Activated CD4-positive, CD25-positive, alpha-beta regulatory T cell treated with anti-CD3 and anti-CD28 coated beads, Interleukin-2, amount 50 U/mL, for 72 hours (primary cell): ENCODE data around the gene HAND1.

Experiments used
- DNase-seq: peaks from one replicate; pipeline ENCODE4 v3.0.0; 2021

The HAND1 gene

DNA sequence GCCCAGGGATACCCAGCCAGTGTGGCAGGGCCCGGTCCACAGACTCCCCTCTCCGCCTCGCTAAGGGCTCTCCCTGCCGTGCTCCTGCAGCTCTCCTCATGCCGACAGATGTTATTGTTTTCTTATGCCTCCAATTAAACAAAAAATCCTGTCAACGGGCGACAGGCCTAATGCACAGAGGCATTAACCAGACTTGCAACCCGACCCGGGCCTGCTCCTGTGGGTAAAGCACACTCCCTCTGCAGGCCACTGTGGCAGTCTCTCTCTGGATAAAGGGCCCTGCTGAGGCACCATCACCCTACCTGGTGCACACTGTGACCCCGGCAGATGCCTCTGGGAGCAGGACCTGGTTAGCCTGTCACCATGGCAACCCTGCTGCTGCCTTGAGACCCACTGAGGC, 27.5 kb upstream of the HAND1 start:
- DNase-seq: no peak

DNA sequence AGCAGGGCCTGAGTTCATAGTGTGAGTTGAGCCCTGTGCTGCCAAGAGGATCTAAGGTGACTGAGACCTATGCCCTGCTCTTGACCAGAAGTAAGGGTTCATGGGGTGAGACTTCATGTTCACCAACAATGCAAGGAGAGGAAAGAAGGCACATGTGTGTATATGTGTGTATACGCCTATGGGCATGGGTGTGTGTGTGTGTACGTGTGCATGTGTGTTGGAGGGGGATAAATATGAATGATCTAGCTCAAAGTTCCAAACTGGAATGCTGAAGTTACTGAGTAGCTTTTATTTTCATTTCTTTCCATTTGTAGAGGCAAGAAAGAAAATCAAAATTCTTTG, 25.6 kb upstream of the HAND1 start:
- DNase-seq: no peak

DNA sequence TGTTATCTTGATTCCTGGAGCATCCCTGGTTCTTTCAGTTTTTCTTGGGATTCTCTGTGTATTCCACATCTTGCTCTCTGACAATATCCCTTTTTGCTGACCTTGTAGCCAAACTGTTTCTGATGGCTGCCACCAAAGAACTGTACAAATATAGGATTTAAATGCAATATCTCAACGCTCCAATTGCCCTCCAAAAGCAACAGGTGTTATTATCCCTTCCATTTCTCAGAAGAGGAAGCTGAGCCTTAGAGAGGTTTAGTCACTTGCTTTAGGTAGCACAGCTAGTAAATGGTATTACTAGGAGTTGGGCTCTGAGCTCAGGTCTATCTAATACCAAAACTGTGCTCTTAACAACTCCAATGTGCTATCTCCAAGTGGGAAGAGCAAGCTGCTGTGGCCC, 24.2 kb upstream of the HAND1 start:
- no peak for DNase-seq

DNA sequence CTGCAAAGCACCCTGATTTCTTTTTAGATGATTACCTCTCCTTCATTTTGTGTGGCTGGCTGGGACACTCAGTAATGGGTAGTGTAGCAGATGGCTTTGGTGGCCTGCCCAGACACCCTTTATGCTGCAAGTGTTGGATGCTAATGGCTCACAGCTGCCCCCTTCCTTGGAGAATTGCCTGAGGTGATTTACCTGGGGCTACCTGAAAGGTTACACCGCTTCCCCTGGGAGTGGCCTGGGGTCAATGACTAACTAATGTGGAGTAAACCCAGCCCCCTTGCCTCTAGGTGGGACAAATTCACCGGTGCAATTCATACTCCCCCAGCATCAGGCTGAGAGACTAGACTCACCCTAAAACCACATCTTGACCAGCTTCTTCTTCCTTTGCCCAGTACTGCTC, 23.5 kb upstream of the HAND1 start:
- DNase-seq: no peak

DNA sequence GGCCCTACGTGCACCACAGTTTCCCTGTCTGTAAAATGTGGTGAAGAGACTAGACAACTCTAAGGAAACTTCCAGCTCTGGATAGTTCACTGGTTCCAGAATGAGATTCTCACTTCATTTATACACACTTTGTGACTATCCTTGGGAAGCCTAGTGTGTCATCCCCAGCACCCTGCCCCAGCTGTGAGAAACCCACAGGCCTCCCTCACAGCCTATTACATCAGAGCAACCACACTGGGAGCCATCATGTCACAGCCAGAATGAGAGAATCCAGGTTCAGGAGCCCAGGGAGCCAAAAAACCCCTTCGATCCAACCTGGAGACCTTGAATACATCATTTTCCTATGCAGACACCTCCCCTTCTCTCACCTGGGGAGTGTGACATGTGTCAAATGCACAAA, 21.0 kb upstream of the HAND1 start:
- DNase-seq: no peak

DNA sequence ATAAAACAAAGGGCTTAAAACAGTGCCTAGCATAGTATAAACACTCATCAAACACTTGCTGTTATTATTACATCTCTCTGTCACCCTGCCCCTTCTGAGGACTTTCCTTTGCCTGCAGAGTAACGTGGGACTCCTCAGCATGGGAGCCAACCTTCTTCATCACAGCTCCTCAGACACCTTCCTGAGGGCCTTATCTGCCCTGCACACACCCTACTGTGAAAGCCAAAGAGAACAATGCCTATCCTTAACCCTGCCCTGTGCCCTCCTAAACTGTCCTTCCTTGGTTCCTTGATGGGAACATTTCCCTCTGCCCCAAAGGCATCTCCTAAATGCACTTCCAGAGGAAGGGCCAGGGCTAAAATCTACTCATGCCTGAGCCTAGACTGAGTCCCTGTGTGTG, 20.6 kb upstream of the HAND1 start:
- DNase-seq: no peak

DNA sequence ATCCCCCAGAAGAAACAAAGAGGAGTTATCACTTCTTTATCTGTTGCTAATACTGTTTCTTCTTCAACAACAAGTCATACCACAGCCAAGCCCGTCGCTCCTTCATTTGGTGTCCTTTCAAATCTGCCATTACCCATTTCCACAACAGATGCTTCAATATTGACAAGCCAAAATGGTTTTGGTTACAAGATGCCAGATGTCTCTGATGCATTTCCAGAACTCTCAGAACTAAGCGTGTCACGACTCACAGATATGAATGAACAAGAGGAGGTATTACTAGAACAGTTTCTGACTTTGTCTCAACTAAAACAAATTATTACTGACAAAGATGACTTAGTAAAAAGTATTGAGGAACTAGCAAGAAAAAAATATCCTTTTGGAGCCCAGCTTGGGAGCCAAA, 16.0 kb upstream of the HAND1 start:
- no peak for DNase-seq

DNA sequence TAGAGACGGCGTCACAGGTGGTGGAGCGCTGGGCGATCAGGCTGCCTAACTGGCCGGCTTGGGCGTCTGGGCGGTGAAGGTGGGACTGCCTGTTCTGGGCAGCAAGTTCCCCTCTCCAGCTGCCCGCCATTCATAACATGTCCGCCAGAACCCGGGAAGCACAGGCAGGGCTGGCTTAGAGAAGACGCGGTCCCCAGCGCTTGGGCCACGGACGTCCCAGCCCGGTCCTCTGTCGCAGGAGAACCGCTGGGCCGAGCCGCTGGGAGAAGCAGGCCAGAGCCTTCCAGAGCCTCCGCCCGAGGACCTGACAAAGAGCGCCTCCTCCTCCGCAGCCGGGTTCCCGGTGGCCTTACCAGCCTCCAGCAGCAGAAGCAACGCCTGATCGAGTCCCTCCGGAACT, 15.2 kb upstream of the HAND1 start:
- no peak for DNase-seq

DNA sequence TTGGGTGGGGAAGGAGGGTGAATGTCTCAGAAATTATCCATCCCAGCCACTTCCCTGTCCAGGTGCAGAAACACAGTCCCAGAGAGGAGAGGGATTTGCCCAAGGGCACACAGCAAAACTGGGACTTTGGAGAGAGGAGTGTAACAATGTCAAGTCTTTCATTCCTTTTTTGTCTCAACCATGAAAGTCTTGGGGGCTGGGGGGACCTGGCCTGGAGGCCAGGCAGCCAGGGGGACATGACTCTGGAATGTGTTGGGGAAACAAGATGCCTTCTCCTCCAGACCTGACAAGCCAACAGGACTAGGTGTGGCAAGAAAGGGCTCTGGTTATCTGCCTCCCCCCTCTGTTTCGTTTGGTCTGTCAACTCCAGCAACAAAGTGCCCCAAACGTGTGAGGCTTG, 13.9 kb upstream of the HAND1 start:
- no peak for DNase-seq

DNA sequence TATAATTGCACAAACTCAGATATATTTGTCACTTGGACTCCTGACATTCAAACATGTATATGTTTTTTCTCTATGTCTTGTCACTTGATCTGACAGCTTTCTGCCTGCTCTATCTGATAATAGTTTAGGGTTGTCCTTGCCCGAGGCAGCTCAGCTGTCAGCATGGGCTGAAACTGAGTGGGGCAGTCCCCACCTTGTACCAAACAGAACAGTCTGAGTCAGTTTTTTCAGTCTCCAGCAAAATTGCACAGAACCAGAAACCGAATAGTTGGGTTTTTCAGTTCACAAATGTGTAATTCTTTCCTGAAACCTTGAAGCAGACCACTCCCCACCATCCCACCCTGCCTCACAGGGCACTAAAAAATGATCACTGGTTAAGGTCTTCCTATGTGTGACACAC, 9.5 kb upstream of the HAND1 start:
- DNase-seq: no peak

DNA sequence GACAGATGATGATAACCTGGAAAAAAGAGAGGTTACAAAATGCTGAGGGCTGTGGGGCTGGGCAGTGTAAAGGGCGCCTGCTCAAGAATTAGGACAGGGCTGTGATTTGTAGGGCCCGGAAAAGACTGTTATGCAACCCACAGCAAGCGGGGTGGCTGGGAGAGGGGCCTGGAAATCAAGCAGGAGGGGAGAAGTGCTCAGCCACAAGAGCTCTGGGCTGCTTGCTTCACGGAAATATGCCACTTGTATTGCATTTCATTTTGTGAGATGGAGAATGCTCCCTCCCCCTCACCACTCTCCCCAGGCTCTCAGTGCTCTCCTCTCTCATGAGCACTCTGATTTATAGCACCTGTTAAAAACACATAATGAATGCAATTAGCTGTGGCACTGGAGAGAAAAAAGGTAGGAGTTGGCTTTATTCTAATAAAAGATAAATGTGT, 8.4 kb upstream of the HAND1 start:
- DNase-seq: no peak

DNA sequence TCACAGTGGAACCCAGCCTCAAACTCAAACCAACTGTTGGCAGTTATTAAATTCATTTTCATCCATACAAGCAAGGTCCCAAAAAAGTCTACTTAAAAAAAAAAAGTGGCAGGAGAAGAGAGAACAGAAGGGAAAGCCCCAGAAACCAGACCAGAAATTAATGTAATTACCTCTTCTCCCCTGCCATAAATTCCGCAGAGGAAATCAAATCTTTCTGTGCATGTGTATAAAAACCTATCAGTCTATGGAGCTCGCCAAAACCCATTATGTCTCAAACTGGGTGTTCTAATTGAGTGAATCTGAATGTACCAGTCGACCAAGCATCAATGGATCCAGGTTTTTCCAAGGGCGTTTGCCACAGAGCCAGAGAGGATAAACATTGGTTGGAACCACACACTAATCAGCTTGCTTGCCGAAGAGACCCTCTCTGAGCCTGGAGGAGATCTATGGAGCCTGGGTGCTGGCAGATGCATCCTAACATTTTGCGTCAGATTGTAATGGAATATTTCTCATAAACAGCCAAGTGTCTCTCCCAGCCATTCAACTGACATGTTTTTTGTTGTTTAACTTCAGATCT, 7.9 kb upstream of the HAND1 start:
- no peak for DNase-seq

DNA sequence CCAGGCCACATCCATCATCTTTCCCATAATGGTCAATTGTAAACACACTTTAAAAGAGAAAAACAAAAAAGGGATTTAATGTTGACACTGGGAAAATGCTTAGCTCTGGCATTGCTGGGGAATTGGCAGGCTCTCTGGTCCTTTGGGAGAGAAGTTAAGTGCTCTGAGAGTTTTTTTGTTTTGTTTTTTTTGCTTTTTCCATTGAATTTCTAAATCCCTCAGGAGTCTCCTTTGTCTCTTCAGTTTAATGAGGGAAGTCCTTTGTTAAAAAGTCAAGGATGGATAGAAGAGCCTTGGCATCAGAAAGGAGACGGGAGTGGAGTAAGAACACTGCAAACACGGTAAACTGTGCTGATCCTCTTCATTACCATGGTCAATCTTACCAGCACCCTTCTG, 7.1 kb upstream of the HAND1 start:
- DNase-seq: no peak

DNA sequence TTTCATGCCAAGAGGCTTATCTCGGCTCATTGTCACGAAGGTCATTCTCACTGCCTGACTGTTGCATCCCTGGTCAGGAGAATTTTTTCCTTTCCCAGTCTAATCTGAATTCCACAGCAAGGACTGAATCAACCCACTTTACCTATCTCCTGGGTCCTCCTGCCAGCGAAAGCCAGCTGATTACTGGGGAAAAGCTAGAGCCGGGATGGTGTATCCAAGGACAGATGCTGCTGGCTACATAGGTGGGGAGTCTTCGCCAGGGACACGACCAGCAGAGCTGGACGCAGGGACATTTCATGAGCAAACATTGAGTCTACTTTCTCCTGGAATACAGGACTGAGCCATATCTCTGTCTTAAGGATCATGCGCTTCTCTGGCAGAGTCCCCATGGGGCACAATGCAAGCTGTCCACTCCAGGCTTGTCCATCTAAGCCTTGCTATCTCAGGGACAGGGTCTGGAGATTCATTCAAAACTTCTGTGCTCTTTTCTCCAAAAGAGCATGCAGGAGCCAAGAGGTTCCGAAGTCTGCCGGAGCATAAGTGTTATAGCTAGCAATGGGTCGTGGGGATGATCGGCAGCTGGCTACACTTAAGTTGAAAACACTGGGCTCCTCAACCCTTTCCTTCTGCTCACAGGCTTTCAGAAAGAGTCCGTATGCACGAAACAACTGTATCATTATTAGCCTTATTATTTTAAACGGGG, 6.5 kb upstream of the HAND1 start:
- no peak for DNase-seq

DNA sequence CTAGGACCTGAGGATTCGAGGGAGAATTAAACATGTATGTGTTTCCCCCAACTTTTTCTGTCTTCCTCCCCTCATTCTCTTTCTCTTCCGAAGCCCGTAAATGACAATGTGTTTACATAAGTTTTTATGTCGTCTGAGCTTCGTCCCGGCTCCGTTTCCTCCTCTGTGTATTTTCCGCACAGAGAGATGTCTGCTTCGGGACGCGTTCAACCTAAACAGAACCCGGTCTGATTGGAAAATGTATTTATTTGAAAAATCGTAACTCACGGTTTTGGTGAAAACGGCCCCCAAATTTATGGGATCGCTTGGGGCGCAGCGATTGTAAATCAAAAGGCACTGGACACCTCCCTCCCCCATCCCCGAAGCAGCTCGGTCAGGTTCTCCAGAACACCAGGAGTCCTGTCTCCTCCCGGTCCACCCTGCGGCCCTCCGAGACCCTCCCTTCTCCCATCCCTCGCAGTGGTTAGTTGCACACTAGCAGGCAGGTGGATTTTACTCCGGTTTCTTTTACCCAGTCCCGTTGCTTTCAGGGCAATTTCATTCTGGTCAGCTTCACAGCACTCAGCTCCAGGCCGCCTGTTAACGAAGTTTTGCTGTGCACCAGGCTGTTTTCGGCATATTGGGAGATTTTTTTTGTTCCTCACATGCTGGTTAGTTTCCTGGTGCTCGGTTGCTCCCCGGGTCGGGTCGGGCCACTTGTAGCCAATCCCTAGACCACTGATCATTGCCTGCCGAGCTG, 5.8 kb upstream of the HAND1 start:
- no peak for DNase-seq

DNA sequence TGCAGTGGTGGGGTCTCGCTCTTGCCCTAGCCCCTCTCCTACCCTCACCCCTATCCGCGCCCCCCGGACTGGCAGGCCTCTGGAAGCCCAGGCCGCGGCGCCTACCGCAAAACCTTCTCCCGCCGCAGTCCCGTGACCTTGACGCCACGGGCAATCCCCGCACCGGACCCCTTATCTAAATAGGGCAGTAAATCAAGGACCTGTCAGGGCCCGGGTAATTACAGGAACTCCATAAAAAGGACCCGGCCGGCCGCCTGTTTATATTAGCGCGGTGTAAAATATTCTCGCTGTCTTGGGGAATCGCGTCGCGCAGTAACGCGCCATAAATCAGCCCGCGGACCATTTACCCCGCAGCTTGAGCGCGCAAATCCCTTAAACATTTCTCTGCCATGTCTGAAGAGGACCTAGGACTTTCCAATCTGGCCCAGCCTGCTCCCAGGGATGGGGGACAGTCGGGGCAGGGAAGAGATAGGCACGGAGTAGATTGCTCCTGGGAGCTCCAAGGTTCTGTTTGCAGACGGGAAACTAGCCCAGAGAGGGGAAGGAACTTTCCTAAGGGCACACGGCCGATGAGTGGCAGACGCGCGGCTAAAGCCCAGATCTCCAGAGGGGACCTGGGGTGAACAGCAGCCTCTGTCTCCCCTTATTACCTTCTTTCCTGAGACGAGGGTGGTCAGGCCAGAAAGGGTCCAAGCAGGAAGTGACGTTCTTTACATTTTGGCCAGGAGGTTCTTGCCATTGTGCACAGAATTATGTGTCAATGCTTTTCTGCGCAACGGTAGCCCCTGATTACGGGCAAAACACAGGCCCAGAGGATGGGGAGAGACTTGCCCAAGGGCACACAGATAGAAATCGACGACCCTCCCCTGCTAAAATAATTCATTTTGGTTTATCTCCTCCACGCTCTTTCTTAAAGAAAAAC, 4.8 kb upstream of the HAND1 start:
- DNase-seq: no peak

DNA sequence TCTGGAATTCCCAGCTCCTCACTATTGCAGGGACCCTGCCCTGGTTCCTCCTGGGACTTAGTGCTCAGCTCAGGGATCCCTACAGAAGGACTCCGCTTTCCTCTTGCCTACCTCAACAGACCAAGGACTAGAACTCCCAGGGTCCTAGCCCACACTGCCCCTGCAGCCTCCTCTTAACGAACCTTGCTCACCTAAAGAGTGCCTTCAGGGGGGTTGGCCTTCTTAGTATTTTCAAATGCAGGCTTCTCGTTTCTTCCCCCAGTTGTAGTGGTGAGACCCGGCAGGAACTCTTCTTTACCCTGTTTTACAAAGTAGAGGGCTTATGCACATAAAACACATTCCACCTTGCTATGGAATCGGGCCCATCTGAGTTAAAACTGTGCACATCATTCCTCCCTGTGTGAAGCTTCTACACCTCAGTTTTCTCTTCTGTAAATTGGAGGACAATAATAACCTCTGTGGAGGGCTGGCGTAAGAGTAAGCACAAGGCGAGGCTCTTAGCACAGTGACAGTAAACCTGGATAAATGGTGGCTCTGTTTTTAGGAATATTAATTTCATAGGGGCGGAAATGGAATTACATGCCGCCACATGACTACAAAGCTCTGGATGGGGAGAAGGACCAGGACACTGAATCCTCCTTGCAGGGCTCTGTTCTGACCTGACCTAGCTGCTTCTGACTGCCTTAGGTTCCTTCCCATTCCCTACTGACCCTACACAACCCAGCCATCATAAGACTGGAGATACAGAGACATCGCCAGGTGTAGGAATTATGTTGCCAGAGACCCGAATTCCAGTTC, 3.8 kb upstream of the HAND1 start:
- DNase-seq: no peak

DNA sequence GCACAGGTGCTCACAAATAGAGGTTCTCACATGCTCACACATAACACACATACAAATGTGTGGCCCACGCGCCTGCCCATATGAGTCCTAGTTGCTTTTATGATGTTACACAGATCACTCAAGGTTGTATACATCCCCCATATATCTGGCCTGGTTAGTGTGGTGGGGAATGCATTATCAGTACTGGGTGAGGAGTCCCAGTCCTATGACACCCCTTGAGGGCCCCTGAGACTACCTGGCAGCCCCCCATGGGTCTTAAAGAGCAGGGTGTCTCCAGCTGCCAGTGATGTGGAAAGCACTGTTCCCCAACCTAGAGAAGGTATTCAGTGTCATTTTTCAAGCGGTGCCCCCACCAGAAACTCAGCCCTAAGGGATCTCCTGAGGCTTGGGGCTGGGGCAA, 2.8 kb upstream of the HAND1 start:
- DNase-seq: no peak

DNA sequence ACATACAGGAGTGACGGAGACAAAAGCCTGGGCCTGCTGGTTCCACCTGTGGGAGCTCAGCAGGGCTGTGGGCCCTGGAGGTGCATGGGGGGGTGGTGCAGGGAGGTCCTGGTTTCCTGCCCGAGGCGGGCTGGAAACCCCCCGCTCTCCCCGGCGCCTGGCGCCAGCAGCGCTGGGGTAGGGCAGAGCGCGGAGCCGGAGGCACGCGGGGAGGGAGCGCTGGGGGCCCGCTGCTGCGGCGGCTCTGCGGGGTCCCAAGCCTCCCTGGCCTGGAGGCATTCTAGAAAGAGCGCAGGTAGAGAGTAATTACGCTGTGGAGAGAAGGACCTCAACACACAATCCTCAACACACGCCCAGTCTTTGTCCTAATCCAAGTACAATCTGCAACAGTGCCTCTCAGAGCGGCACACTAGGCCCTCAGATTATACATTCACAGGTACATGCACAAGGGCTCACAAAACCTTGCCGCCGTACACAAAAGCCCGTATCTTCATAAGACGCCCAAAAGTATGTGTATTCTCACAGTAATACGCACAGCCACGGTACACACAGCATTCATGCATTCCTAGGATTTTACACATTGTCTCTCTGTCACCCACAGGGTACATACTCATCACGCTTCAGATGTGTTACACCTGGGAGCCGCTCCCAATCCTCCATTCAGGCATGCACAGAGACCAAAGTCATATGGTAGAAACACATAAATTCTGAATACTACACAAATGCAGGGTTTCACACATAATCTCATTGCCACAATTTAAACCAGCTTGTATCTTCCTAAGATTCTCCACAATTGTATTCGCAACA, 2.1 kb upstream of the HAND1 start:
- DNase-seq: no peak

DNA sequence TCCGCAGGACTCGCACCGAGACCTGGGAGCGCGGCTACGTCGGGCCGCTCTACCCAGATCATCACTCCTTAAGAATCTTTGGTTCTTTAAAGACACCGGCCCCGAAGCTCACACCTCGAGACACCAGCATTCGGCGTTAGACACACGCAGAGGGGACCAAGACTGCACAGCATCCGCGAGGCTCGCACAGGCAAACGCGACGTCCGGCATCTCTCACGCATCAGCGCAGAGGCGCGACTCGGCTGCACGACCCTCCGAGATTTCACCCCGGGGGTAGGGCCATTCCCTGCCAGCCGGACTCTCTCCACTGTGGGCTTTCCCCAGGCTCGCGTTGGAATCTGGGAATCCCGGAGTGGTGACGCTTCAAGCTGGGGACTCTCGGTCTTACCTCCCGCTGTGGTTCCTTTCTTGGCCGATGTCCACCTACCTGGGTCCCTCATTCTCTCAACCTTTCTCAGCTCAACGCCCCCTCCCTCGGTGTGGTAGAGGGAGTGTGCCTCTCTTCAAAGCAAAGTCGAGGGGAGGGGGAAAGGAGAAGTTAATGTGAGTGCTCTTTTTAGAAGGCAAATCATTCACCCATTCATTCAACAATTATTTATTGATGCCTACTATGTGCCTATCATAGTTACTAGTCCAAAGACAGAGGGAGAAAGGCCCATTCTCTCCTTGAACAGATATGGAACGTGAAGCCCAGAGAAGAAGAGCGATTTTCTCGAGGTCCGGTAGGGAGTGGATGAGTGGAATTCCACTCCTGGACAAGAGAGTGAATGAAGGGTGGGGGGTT, 1.3 kb upstream of the HAND1 start:
- no peak for DNase-seq

DNA sequence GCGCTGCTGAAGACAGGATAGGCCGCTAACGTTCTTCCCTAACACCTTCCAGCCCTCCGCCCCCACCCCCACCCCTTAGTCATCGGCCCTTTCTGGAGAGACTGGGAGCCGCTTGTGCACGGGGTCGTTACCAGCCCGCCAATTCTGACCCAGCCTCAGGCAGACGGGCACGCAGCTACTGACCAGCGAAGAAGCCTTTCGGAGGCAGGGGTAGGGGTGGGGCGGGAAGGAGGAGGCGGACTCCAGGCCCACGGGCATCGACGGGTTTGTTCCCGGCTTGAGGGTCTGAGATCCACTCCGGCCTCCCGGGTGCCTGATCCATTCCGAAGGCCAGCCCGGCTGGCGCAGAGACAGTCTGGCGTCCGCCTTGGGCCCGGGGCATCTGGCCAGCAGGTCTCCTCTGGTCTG, 729 bp upstream of the HAND1 start:
- DNase-seq: no peak
